HCT116 (cell line): ENCODE data around the gene CARD10.

Source experiments
- CEBPB ChIP-seq: IDR thresholded peaks from 2 replicates; pipeline ENCODE4 v1.6.1; 2012; ENCODE audit warnings: low read depth
- EZH2 ChIP-seq: fragments of 200-600 bp; sonication (generic); IDR thresholded peaks from 2 replicates; pipeline ENCODE4 v1.6.1; 2017; ENCODE audit warnings: antibody characterized with exemption, mixed run types
- ZNF274 ChIP-seq: fragments of 200-500 bp; sonication (Bioruptor generic); IDR thresholded peaks from 2 replicates; pipeline ENCODE4 v1.6.1; 2014; ENCODE audit warnings: mild to moderate bottlenecking, low read depth, low read length, inconsistent platforms
- TF ChIP-seq, protein P1 (sequence below), 3 experiments: fragments of 200-600 bp in 1 of 3; sonication (generic) in 1 of 3; IDR thresholded peaks in 2 of 3; conservative IDR thresholded peaks in 1 of 3; 2 replicates each; pipeline ENCODE4 v1.5.1; 2012 to 2017; ENCODE audit warnings: low read depth in 2 of 3, low read length in 2 of 3, antibody characterized with exemption in 1 of 3, borderline replicate concordance in 1 of 3, control low read depth in 1 of 3, mild to moderate bottlenecking in 1 of 3, mixed read lengths in 1 of 3, mixed run types in 1 of 3, moderate library complexity in 1 of 3; ENCODE audit not compliant: insufficient read depth in 1 of 3
- TF ChIP-seq, protein P2 (sequence below): IDR thresholded peaks from 2 replicates; pipeline ENCODE4 v1.6.1; 2012
- TF ChIP-seq, protein P3 (sequence below): IDR thresholded peaks from 2 replicates; pipeline ENCODE4 v1.6.1; 2011; ENCODE audit warnings: mild to moderate bottlenecking, low read length, moderate library complexity; ENCODE audit not compliant: insufficient replicate concordance; ENCODE audit errors: extremely low read depth

DNA sequence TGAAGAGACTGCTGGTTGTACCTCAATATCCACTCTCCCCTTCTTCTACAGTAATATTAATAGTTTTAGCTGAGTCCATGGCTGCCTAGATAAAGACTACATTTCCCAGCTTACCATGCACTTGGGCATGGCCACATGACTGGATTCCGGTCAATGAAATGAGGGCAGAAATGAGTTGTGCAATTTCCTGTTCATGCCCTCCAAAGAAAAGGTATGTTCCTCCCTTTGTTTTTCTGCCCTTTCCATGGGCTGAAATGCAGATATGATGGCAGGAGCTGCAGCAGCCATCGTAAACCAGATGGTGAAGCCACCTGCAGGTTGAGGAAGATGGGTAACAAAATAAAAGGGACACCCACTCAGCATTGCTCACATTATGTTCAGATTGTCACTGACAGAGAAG, 76.7 kb downstream of the CARD10 start:
- TF ChIP-seq, protein P1, sequence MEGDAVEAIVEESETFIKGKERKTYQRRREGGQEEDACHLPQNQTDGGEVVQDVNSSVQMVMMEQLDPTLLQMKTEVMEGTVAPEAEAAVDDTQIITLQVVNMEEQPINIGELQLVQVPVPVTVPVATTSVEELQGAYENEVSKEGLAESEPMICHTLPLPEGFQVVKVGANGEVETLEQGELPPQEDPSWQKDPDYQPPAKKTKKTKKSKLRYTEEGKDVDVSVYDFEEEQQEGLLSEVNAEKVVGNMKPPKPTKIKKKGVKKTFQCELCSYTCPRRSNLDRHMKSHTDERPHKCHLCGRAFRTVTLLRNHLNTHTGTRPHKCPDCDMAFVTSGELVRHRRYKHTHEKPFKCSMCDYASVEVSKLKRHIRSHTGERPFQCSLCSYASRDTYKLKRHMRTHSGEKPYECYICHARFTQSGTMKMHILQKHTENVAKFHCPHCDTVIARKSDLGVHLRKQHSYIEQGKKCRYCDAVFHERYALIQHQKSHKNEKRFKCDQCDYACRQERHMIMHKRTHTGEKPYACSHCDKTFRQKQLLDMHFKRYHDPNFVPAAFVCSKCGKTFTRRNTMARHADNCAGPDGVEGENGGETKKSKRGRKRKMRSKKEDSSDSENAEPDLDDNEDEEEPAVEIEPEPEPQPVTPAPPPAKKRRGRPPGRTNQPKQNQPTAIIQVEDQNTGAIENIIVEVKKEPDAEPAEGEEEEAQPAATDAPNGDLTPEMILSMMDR (IDR thresholded peaks at IDR 0.05 in 2 of 3, conservative IDR thresholded peaks at IDR 0.05 in 1 of 3; ENCODE audit: borderline replicate concordance in 1 of 3, insufficient read depth in 1 of 3, low read depth in 2 of 3, low read length in 2 of 3): no peak
- peak; percentile 100 for TF ChIP-seq CEBPB
- no peak for TF ChIP-seq ZNF274
- TF ChIP-seq, protein P2, sequence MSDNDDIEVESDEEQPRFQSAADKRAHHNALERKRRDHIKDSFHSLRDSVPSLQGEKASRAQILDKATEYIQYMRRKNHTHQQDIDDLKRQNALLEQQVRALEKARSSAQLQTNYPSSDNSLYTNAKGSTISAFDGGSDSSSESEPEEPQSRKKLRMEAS: peak; percentile 41; the same call in 1 of the 2 replicates
- TF ChIP-seq, protein P3, sequence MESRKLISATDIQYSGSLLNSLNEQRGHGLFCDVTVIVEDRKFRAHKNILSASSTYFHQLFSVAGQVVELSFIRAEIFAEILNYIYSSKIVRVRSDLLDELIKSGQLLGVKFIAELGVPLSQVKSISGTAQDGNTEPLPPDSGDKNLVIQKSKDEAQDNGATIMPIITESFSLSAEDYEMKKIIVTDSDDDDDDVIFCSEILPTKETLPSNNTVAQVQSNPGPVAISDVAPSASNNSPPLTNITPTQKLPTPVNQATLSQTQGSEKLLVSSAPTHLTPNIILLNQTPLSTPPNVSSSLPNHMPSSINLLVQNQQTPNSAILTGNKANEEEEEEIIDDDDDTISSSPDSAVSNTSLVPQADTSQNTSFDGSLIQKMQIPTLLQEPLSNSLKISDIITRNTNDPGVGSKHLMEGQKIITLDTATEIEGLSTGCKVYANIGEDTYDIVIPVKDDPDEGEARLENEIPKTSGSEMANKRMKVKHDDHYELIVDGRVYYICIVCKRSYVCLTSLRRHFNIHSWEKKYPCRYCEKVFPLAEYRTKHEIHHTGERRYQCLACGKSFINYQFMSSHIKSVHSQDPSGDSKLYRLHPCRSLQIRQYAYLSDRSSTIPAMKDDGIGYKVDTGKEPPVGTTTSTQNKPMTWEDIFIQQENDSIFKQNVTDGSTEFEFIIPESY: no peak
- no peak for TF ChIP-seq EZH2
